HCT116 (cell line): ENCODE measurements around the gene FANCG.

Experiments used
- CEBPB ChIP-seq: IDR thresholded peaks from 2 replicates; pipeline ENCODE4 v1.6.1; 2012; ENCODE audit warnings: low read depth
- CTCF ChIP-seq, 3 experiments: fragments of 200-600 bp in 1 of 3; sonication (generic) in 1 of 3; IDR thresholded peaks in 2 of 3; conservative IDR thresholded peaks in 1 of 3; 2 replicates each; pipeline ENCODE4 v1.5.1; 2012 to 2017; ENCODE audit warnings: low read depth in 2 of 3, low read length in 2 of 3, antibody characterized with exemption in 1 of 3, borderline replicate concordance in 1 of 3, control low read depth in 1 of 3, mild to moderate bottlenecking in 1 of 3, mixed read lengths in 1 of 3, mixed run types in 1 of 3, moderate library complexity in 1 of 3; ENCODE audit not compliant: insufficient read depth in 1 of 3
- EZH2phosphoT487 ChIP-seq: fragments of 200-600 bp; IDR thresholded peaks from 2 replicates; pipeline ENCODE4 v1.6.1; 2018; ENCODE audit warnings: antibody characterized with exemption, borderline replicate concordance

- TF ChIP-seq CTCF (IDR thresholded peaks at IDR 0.05 in 2 of 3, conservative IDR thresholded peaks at IDR 0.05 in 1 of 3; ENCODE audit: borderline replicate concordance in 1 of 3, insufficient read depth in 1 of 3, low read depth in 2 of 3, low read length in 2 of 3) = no peak
- TF ChIP-seq EZH2phosphoT487 = no peak
- no peak for TF ChIP-seq CEBPB
Observed at GRCh38 chr9:35111001-35111933, 31.5 kb upstream of the FANCG start.
